Heart left ventricle (tissue), 13 donors: ENCODE results near the gene LRMDA.

Experiments
- CTCF ChIP-seq, 12 donors: fragments of 200-600 bp; sonication (generic) in 4 of 12; IDR thresholded peaks; one replicate each; pipeline versions ENCODE4 v1.5.0 to v1.8.0; 2018 to 2022; ENCODE audit warnings: antibody characterized with exemption in 12 of 12, mild to moderate bottlenecking in 5 of 12
- POLR2A ChIP-seq, 2 donors: fragments of 450-650 bp; IDR thresholded peaks; one replicate each; pipeline ENCODE4 v1.6.1; 2017; ENCODE audit warnings: antibody characterized with exemption in 2 of 2, mild to moderate bottlenecking in 2 of 2, moderate library complexity in 2 of 2
- donor health status: ischemic (EF 13 %, LVEDD 7.1; RV severe dilation, severe dysfunction).
- donor health status: DM: no; HTN: yes; CAD: no.
- donor health status: DM: no; HTN: no; CAD: no.
- donor health status: ischemic (EF 25% LVEDD 6.9; RV normal size, moderate dysfunction).
- donor health status: ischemic (EF 25% LVEDD 5.7; RV mildly dilated, moderate dysfunction).
- donor health status: ischemic (EF 35%, LVEDD 5.7; RV mildly dilated, moderate dysfunction).
- donor health status: nonischemic (EF 11% LVEDD 7.7; RV severe dilation, severe dysfunction).
- donor health status: DM: yes; HTN: yes; CAD: no.
- donor health status: PGD.
- donor health status: ischemic (EF 29% LVEDD 5.4; RV normal size, mild dysfunction).
- donor health status: nonischemic (EF 23%, LVEDD 6.1; RV moderate dilation, normal function).

DNA sequence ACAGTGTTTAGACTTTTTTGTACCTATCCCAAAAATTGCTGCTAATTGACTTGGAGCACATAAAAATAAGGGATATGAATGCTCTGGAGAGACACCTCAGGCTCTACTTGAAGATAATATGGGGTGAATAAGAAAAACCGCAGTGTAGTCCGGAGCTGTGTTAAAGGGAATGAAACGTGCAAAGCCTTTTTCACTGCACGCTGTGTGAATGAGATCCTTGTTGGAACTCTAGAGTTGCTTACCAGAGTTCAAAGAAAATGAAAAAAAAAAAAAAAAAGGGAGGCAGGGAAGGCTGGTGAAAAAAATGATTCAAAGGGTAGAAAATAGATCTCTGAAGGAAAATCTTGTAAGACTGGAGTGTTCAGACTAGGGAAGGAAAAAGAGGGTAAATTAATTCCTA lies 226.6 kb downstream of the LRMDA start:
- TF ChIP-seq CTCF (IDR thresholded peaks at IDR 0.05) (no peak), POLR2A (IDR thresholded peaks at IDR 0.05) (no peak)
